GM12801 (cell line): Measurements from ENCODE around the gene ACLY.

Experiments
- TF ChIP-seq, protein P1 (sequence below): IDR thresholded peaks from one replicate; pipeline ENCODE4 v1.5.1; 2011; ENCODE audit warnings: control low read depth; ENCODE audit not compliant: insufficient read length; ENCODE audit errors: extremely low read depth

The ACLY gene

GRCh38 chr17:41891135-41892020 lies 27.4 kb downstream of the ACLY start:
- TF ChIP-seq, protein P1, sequence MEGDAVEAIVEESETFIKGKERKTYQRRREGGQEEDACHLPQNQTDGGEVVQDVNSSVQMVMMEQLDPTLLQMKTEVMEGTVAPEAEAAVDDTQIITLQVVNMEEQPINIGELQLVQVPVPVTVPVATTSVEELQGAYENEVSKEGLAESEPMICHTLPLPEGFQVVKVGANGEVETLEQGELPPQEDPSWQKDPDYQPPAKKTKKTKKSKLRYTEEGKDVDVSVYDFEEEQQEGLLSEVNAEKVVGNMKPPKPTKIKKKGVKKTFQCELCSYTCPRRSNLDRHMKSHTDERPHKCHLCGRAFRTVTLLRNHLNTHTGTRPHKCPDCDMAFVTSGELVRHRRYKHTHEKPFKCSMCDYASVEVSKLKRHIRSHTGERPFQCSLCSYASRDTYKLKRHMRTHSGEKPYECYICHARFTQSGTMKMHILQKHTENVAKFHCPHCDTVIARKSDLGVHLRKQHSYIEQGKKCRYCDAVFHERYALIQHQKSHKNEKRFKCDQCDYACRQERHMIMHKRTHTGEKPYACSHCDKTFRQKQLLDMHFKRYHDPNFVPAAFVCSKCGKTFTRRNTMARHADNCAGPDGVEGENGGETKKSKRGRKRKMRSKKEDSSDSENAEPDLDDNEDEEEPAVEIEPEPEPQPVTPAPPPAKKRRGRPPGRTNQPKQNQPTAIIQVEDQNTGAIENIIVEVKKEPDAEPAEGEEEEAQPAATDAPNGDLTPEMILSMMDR, result no peak

DNA sequence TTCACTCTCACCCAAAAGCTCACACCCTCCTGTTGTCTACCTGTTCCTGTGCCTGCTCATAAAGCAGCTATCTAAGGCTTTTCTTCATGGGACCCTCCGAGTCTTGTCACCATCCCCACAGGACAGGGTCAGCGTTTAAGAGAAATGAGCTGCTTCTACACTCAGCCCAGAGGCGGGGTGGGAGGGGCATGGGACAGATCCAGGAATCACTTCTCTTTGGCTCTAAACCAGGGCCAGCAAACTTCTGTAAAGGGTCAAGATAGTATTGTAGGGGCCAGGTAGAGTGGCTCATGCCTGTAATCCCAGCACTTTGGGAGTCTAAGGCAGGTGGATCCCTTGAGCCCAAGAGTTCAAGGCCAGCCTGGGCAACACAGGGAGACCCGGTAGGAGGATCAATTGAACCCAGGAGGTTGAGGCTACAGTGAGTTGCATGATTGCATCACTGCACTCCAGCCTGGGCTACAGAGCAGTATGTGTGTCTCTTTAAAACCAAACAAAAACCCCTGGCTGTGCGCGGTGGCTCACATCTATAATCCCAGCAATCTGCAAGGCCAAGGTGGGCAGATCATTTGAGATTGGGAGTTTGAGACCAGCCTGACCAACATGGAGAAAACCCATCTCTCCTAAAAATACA lies 30.3 kb downstream of the ACLY start:
- TF ChIP-seq, protein P1, result no peak

- TF ChIP-seq, protein P1, result no peak
Measured at GRCh38 chr17:41885733-41886132, 33.0 kb downstream of the ACLY start.

- TF ChIP-seq, protein P1, result no peak
Measured at GRCh38 chr17:41882756-41883155, 36.0 kb downstream of the ACLY start.

GRCh38 chr17:41880130-41880529 lies 38.6 kb downstream of the ACLY start:
- TF ChIP-seq, protein P1, result no peak

- TF ChIP-seq, protein P1, result no peak
Measured at GRCh38 chr17:41873559-41874292, 45.0 kb downstream of the ACLY start.

- TF ChIP-seq, protein P1, result no peak
Measured at GRCh38 chr17:41871789-41872188, 47.0 kb downstream of the ACLY start.
